Neural cell (in vitro differentiated cells): ENCODE data around the gene MPO. TPM values are rescaled to one million over a fixed set of nuclear protein-coding genes. Genes with fewer than 3 reads are reported as not detected.

Experiments used
- H2AFZ ChIP-seq: fragments of 200-600, 300-800 bp; sonication (generic), shearing (Covaris generic); 2 replicates; pipeline ENCODE4 v1.6.0; 2014; ENCODE audit warnings: low read depth, mild to moderate bottlenecking, antibody characterized with exemption, low read length, moderate library complexity
- H3F3A ChIP-seq: fragments of 200-600 bp; shearing (Covaris generic); 2 replicates; pipeline ENCODE4 v1.6.1; 2016; ENCODE audit warnings: mild to moderate bottlenecking, moderate library complexity, mixed read lengths, antibody characterized with exemption, low read length; ENCODE audit not compliant: insufficient read depth, poor library complexity, severe bottlenecking
- H3K27ac ChIP-seq: fragments of 200-600, 300-800 bp; sonication (generic), shearing (Covaris generic); 2 replicates; pipeline ENCODE4 v1.5.1; 2014; ENCODE audit warnings: mild to moderate bottlenecking, low read length, moderate library complexity
- H3K27me3 ChIP-seq: fragments of 300-800, 200-600 bp; sonication (generic), shearing (Covaris generic); 2 replicates; pipeline ENCODE4 v1.6.0; 2014; ENCODE audit warnings: mild to moderate bottlenecking, low read depth, low read length, moderate library complexity; ENCODE audit not compliant: insufficient read depth
- H3K36me3 ChIP-seq: fragments of 300-800, 200-600 bp; sonication (generic), shearing (Covaris generic); 2 replicates; pipeline ENCODE4 v1.5.1; 2014; ENCODE audit warnings: mild to moderate bottlenecking, antibody characterized with exemption, low read length, moderate library complexity; ENCODE audit not compliant: insufficient read depth
- H3K4me2 ChIP-seq: fragments of 300-800, 200-600 bp; sonication (generic), shearing (Covaris generic); 2 replicates; pipeline ENCODE4 v1.6.0; 2014; ENCODE audit warnings: mild to moderate bottlenecking, low read length
- H3K4me3 ChIP-seq: fragments of 300-800, 200-600 bp; sonication (generic), shearing (Covaris generic); 2 replicates; pipeline ENCODE4 v1.5.1; 2014; ENCODE audit warnings: mild to moderate bottlenecking, low read length, moderate library complexity
- H3K79me2 ChIP-seq: fragments of 200-600 bp; shearing (Covaris generic); replicated peaks from 2 replicates; pipeline ENCODE4 v1.6.0; 2014; ENCODE audit warnings: mild to moderate bottlenecking, low read length, moderate library complexity; ENCODE audit not compliant: insufficient read depth
- H3K9ac ChIP-seq: fragments of 300-800, 200-600 bp; sonication (generic), shearing (Covaris generic); 2 replicates; pipeline ENCODE4 v1.6.1; 2016; ENCODE audit warnings: mild to moderate bottlenecking, low read length, mixed read lengths
- H3K9me2 ChIP-seq: fragments of 200-600 bp; shearing (Covaris generic); 2 replicates; pipeline ENCODE4 v1.6.1; 2016; ENCODE audit warnings: mild to moderate bottlenecking, low read length, mixed read lengths; ENCODE audit not compliant: insufficient read depth
- H3K9me3 ChIP-seq: fragments of 200-600, 300-800 bp; sonication (generic), shearing (Covaris generic); 2 replicates; pipeline ENCODE4 v1.6.1; 2016; ENCODE audit warnings: mild to moderate bottlenecking, mixed run types, low read length, moderate library complexity, mixed read lengths
- H4K20me1 ChIP-seq: fragments of 200-600 bp; shearing (Covaris generic); 2 replicates; pipeline ENCODE4 v1.6.1; 2016; ENCODE audit warnings: mild to moderate bottlenecking, mixed run types; ENCODE audit not compliant: insufficient read depth
- EP300 ChIP-seq: fragments of 450-650 bp; conservative IDR thresholded peaks from 2 replicates; pipeline ENCODE4 v1.6.1; 2014; ENCODE audit warnings: antibody characterized with exemption, mild to moderate bottlenecking, moderate library complexity; ENCODE audit not compliant: poor library complexity, severe bottlenecking
- EZH2 ChIP-seq: fragments of 200-600, 300-800 bp; shearing (Covaris generic), sonication (generic); IDR thresholded peaks from 2 replicates; pipeline ENCODE4 v1.6.1; 2014; ENCODE audit warnings: antibody characterized with exemption, low read length, borderline replicate concordance, mild to moderate bottlenecking; ENCODE audit not compliant: insufficient read depth, poor library complexity, severe bottlenecking
- MXI1 ChIP-seq: fragments of 450-650 bp; conservative IDR thresholded peaks from 2 replicates; pipeline ENCODE4 v1.6.1; 2014; ENCODE audit warnings: antibody characterized with exemption, mild to moderate bottlenecking; ENCODE audit not compliant: poor library complexity, severe bottlenecking
- POLR2AphosphoS5 ChIP-seq: IDR thresholded peaks from 2 replicates; pipeline ENCODE4 v1.6.1; 2012
- RAD21 ChIP-seq: fragments of 450-650 bp; conservative IDR thresholded peaks from 2 replicates; pipeline ENCODE4 v1.6.1; 2014; ENCODE audit warnings: antibody characterized with exemption, mild to moderate bottlenecking, moderate library complexity
- SMC3 ChIP-seq: fragments of 450-650 bp; conservative IDR thresholded peaks from 2 replicates; pipeline ENCODE4 v1.6.1; 2014; ENCODE audit warnings: antibody characterized with exemption, mild to moderate bottlenecking, moderate library complexity; ENCODE audit not compliant: poor library complexity
- TAF1 ChIP-seq: IDR thresholded peaks from 2 replicates; pipeline ENCODE4 v1.6.1; 2012; ENCODE audit warnings: low read depth
- polyA plus RNA-seq: library from polyadenylated mRNA; depleted of rRNA; stranded (reverse); fragments of >200 nt; gene quantifications from 2 replicates; pipeline ENCODE4 v1.2.3, GENCODE V29; 2014
- TF ChIP-seq, protein P1 (sequence below): IDR thresholded peaks from 2 replicates; pipeline ENCODE4 v1.6.1; 2012; ENCODE audit warnings: borderline replicate concordance
- TF ChIP-seq, protein P2 (sequence below): fragments of 450-650 bp; IDR thresholded peaks from 2 replicates; pipeline ENCODE4 v1.5.1; 2014; ENCODE audit warnings: antibody characterized with exemption, mild to moderate bottlenecking, moderate library complexity; ENCODE audit not compliant: poor library complexity, severe bottlenecking

MPO gene
- polyA plus RNA-seq, 1 donor from 2014 or later, result not detected

DNA sequence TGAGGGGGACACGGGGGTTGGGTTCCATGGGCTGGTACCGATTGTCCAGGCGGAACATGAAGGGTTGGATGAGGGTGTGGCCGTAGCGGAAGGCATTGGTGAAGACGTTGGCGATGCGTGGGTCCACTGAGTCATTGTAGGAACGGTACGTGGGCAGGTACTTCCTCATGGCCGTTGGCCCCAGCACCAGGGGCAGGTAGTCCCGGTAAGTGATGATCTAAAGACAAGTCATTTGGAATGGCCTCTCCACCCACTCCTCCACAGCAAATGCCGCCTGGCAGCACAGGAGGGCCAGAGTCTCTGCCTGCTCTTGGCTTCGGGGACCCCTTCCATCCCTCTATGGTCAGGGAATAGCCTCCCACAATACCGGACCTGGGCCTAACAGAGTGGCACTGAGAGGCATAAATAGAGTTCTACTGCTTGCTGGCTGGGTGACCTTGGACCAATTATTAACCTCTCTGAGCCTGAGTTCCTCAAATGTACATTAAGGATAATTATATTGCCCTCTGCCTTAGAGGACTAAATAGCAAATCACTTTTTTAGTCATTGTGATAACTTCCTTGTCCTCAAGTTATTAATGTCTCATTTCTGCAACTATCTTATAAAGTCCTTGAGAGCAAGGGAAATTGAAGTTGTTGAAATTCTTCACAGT lies 7.2 kb downstream of the MPO start:
- no peaks in the 10 kb centered on the region for H3K9me3 ChIP-seq
- H3K4me2 ChIP-seq, result no peak overlapping the region
- no peaks in the 10 kb centered on the region for H3K36me3 ChIP-seq
- H3K9ac ChIP-seq, result no peak overlapping the region
- H3F3A ChIP-seq, result no peaks in the 10 kb centered on the region
- H3K9me2 ChIP-seq, result no peaks in the 10 kb centered on the region
- no peak for TF ChIP-seq POLR2AphosphoS5
- no peak for TF ChIP-seq RAD21
- TF ChIP-seq, protein P1, sequence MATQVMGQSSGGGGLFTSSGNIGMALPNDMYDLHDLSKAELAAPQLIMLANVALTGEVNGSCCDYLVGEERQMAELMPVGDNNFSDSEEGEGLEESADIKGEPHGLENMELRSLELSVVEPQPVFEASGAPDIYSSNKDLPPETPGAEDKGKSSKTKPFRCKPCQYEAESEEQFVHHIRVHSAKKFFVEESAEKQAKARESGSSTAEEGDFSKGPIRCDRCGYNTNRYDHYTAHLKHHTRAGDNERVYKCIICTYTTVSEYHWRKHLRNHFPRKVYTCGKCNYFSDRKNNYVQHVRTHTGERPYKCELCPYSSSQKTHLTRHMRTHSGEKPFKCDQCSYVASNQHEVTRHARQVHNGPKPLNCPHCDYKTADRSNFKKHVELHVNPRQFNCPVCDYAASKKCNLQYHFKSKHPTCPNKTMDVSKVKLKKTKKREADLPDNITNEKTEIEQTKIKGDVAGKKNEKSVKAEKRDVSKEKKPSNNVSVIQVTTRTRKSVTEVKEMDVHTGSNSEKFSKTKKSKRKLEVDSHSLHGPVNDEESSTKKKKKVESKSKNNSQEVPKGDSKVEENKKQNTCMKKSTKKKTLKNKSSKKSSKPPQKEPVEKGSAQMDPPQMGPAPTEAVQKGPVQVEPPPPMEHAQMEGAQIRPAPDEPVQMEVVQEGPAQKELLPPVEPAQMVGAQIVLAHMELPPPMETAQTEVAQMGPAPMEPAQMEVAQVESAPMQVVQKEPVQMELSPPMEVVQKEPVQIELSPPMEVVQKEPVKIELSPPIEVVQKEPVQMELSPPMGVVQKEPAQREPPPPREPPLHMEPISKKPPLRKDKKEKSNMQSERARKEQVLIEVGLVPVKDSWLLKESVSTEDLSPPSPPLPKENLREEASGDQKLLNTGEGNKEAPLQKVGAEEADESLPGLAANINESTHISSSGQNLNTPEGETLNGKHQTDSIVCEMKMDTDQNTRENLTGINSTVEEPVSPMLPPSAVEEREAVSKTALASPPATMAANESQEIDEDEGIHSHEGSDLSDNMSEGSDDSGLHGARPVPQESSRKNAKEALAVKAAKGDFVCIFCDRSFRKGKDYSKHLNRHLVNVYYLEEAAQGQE, result no peak
- no peak for TF ChIP-seq MXI1
- TF ChIP-seq EZH2, result no peak
- TF ChIP-seq SMC3, result no peak
- TF ChIP-seq TAF1, result no peak
- no peak for TF ChIP-seq EP300
- TF ChIP-seq, protein P2, sequence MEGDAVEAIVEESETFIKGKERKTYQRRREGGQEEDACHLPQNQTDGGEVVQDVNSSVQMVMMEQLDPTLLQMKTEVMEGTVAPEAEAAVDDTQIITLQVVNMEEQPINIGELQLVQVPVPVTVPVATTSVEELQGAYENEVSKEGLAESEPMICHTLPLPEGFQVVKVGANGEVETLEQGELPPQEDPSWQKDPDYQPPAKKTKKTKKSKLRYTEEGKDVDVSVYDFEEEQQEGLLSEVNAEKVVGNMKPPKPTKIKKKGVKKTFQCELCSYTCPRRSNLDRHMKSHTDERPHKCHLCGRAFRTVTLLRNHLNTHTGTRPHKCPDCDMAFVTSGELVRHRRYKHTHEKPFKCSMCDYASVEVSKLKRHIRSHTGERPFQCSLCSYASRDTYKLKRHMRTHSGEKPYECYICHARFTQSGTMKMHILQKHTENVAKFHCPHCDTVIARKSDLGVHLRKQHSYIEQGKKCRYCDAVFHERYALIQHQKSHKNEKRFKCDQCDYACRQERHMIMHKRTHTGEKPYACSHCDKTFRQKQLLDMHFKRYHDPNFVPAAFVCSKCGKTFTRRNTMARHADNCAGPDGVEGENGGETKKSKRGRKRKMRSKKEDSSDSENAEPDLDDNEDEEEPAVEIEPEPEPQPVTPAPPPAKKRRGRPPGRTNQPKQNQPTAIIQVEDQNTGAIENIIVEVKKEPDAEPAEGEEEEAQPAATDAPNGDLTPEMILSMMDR, result no peak
- H3K27ac ChIP-seq, result no peak overlapping the region
- H3K4me3 ChIP-seq, result no peak overlapping the region
- H3K27me3 ChIP-seq, result no peaks in the 10 kb centered on the region
- no peaks in the 10 kb centered on the region for H3K79me2 ChIP-seq
- H2AFZ ChIP-seq, result no peak overlapping the region
- no peaks in the 10 kb centered on the region for H4K20me1 ChIP-seq

DNA sequence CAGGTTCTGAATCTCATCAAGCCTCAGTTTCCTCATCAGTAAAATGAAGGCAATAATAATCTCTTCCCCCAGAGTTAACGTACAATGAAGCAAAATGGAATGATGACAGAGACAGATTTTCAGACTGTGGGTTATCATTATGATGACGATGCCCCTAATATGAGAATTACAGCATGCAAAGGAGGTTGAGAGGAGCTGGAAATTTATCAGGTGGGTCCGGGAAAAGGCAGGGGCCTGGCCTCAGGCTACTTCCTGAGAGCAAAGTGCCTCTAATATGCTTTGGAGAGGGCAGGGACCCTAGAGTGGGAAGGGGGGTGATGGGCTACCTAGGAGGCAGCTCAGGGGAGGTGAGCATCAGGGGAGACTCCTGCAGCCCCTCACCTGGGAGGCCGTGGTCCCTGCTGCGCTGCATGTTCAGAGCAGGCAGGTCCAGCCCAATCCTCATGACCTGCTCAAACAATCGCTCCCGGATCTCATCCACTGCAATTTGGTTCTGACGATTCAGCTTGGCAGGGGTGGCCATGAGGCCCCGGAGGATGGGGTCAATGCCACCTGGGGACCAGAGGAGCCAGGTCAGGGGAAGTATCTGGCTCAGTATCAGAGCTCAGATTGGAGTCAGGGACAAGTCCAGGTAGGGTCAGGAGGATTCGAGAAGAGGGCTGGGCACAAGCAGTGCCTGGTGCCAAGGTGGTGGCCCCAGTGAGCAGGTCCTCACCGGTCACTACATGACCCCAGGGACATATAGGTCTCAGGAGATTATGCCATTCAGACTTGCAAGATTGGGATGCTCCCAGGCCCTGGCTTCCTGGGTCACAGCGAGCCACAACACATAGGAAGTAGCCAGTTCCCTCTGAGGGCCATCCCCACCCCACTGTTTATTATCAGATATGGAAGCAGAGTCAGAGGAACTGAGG lies 8.1 kb downstream of the MPO start:
- H3K9me2 ChIP-seq, result no peaks in the 10 kb centered on the region
- no peak for TF ChIP-seq SMC3
- TF ChIP-seq POLR2AphosphoS5, result no peak
- TF ChIP-seq MXI1, result no peak
- no peak for TF ChIP-seq RAD21
- no peak for TF ChIP-seq EZH2
- no peak for TF ChIP-seq TAF1
- TF ChIP-seq, protein P2, result no peak
- no peak for TF ChIP-seq EP300
- TF ChIP-seq, protein P1, result no peak
- no peaks in the 10 kb centered on the region for H3K36me3 ChIP-seq
- no peaks in the 10 kb centered on the region for H3K79me2 ChIP-seq
- H3K4me2 ChIP-seq, result no peak overlapping the region
- no peak overlapping the region for H3K27ac ChIP-seq
- no peaks in the 10 kb centered on the region for H3K9me3 ChIP-seq
- no peak overlapping the region for H3K4me3 ChIP-seq
- no peaks in the 10 kb centered on the region for H3K27me3 ChIP-seq
- no peaks in the 10 kb centered on the region for H3F3A ChIP-seq
- H4K20me1 ChIP-seq, result no peaks in the 10 kb centered on the region
- no peak overlapping the region for H2AFZ ChIP-seq
- no peak overlapping the region for H3K9ac ChIP-seq
